ENCODE data around the gene MALAT1. TPM values are rescaled to one million over a fixed set of nuclear protein-coding genes. Genes with fewer than 3 reads are reported as not detected.
A peak's percentile ranks its signal among the peaks of the same experiment; 100 is the strongest.

Gene MALAT1
- total and polyA plus RNA-seq, 10 of the 15 experiments (the other 5 are each of a cell fraction or from before 2014, with no cell fraction given): 448 to 8,160 (median 2,019) TPM

DNA sequence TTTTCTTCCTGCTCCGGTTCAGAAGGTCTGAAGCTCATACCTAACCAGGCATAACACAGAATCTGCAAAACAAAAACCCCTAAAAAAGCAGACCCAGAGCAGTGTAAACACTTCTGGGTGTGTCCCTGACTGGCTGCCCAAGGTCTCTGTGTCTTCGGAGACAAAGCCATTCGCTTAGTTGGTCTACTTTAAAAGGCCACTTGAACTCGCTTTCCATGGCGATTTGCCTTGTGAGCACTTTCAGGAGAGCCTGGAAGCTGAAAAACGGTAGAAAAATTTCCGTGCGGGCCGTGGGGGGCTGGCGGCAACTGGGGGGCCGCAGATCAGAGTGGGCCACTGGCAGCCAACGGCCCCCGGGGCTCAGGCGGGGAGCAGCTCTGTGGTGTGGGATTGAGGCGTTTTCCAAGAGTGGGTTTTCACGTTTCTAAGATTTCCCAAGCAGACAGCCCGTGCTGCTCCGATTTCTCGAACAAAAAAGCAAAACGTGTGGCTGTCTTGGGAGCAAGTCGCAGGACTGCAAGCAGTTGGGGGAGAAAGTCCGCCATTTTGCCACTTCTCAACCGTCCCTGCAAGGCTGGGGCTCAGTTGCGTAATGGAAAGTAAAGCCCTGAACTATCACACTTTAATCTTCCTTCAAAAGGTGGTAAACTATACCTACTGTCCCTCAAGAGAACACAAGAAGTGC lies 661 bp upstream of the MALAT1 start (continued):
- TF ChIP-seq IRF4 (IDR thresholded peaks at IDR 0.05; ENCODE audit: low read depth, low read length) (no peak), RBBP5 (conservative IDR thresholded peaks at IDR 0.05) (no peak), PAX5 (IDR thresholded peaks at IDR 0.05; ENCODE audit: borderline replicate concordance, low read depth, low read length) (no peak), CBFB (IDR thresholded peaks at IDR 0.05; ENCODE audit: low read depth) (0 out of 2 replicates have a peak, but pooled peaks have one; percentile 48), CEBPB (IDR thresholded peaks at IDR 0.05; ENCODE audit: borderline replicate concordance in 1 of 2, low read depth in 2 of 2, low read length in 2 of 2) (peak in 1 of 2 experiments; percentile 85; a peak in 2 of 4 replicates), NFIC (IDR thresholded peaks at IDR 0.05; ENCODE audit: low read depth, low read length) (no peak), HCFC1 (IDR thresholded peaks at IDR 0.05; ENCODE audit: low read length) (0 out of 2 replicates have a peak, but pooled peaks have one; percentile 19), ASH2L (IDR thresholded peaks at IDR 0.05; ENCODE audit: borderline replicate concordance, low read depth) (no peak), RAD21 (IDR thresholded peaks at IDR 0.05; ENCODE audit: insufficient read depth, low read depth, low read length) (no peak)
- TF ChIP-seq, protein P1, sequence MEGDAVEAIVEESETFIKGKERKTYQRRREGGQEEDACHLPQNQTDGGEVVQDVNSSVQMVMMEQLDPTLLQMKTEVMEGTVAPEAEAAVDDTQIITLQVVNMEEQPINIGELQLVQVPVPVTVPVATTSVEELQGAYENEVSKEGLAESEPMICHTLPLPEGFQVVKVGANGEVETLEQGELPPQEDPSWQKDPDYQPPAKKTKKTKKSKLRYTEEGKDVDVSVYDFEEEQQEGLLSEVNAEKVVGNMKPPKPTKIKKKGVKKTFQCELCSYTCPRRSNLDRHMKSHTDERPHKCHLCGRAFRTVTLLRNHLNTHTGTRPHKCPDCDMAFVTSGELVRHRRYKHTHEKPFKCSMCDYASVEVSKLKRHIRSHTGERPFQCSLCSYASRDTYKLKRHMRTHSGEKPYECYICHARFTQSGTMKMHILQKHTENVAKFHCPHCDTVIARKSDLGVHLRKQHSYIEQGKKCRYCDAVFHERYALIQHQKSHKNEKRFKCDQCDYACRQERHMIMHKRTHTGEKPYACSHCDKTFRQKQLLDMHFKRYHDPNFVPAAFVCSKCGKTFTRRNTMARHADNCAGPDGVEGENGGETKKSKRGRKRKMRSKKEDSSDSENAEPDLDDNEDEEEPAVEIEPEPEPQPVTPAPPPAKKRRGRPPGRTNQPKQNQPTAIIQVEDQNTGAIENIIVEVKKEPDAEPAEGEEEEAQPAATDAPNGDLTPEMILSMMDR (IDR thresholded peaks at IDR 0.05 in 2 of 3, conservative IDR thresholded peaks at IDR 0.05 in 1 of 3; ENCODE audit: control insufficient read depth in 2 of 3, extremely low read depth in 1 of 3, insufficient read depth in 1 of 3, low read depth in 3 of 3, low read length in 3 of 3): no peak
- TF ChIP-seq, protein P2, sequence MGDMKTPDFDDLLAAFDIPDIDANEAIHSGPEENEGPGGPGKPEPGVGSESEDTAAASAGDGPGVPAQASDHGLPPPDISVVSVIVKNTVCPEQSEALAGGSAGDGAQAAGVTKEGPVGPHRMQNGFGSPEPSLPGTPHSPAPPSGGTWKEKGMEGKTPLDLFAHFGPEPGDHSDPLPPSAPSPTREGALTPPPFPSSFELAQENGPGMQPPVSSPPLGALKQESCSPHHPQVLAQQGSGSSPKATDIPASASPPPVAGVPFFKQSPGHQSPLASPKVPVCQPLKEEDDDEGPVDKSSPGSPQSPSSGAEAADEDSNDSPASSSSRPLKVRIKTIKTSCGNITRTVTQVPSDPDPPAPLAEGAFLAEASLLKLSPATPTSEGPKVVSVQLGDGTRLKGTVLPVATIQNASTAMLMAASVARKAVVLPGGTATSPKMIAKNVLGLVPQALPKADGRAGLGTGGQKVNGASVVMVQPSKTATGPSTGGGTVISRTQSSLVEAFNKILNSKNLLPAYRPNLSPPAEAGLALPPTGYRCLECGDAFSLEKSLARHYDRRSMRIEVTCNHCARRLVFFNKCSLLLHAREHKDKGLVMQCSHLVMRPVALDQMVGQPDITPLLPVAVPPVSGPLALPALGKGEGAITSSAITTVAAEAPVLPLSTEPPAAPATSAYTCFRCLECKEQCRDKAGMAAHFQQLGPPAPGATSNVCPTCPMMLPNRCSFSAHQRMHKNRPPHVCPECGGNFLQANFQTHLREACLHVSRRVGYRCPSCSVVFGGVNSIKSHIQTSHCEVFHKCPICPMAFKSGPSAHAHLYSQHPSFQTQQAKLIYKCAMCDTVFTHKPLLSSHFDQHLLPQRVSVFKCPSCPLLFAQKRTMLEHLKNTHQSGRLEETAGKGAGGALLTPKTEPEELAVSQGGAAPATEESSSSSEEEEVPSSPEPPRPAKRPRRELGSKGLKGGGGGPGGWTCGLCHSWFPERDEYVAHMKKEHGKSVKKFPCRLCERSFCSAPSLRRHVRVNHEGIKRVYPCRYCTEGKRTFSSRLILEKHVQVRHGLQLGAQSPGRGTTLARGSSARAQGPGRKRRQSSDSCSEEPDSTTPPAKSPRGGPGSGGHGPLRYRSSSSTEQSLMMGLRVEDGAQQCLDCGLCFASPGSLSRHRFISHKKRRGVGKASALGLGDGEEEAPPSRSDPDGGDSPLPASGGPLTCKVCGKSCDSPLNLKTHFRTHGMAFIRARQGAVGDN (IDR thresholded peaks at IDR 0.05): no peak; the same call in 1 of the 2 replicates
- TF ChIP-seq, protein P3, sequence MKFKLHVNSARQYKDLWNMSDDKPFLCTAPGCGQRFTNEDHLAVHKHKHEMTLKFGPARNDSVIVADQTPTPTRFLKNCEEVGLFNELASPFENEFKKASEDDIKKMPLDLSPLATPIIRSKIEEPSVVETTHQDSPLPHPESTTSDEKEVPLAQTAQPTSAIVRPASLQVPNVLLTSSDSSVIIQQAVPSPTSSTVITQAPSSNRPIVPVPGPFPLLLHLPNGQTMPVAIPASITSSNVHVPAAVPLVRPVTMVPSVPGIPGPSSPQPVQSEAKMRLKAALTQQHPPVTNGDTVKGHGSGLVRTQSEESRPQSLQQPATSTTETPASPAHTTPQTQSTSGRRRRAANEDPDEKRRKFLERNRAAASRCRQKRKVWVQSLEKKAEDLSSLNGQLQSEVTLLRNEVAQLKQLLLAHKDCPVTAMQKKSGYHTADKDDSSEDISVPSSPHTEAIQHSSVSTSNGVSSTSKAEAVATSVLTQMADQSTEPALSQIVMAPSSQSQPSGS (IDR thresholded peaks at IDR 0.05; ENCODE audit: low read length): no peak
- TF ChIP-seq, protein P4, sequence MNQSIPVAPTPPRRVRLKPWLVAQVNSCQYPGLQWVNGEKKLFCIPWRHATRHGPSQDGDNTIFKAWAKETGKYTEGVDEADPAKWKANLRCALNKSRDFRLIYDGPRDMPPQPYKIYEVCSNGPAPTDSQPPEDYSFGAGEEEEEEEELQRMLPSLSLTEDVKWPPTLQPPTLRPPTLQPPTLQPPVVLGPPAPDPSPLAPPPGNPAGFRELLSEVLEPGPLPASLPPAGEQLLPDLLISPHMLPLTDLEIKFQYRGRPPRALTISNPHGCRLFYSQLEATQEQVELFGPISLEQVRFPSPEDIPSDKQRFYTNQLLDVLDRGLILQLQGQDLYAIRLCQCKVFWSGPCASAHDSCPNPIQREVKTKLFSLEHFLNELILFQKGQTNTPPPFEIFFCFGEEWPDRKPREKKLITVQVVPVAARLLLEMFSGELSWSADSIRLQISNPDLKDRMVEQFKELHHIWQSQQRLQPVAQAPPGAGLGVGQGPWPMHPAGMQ (IDR thresholded peaks at IDR 0.05; ENCODE audit: borderline replicate concordance): no peak
- TF ChIP-seq, protein P5, sequence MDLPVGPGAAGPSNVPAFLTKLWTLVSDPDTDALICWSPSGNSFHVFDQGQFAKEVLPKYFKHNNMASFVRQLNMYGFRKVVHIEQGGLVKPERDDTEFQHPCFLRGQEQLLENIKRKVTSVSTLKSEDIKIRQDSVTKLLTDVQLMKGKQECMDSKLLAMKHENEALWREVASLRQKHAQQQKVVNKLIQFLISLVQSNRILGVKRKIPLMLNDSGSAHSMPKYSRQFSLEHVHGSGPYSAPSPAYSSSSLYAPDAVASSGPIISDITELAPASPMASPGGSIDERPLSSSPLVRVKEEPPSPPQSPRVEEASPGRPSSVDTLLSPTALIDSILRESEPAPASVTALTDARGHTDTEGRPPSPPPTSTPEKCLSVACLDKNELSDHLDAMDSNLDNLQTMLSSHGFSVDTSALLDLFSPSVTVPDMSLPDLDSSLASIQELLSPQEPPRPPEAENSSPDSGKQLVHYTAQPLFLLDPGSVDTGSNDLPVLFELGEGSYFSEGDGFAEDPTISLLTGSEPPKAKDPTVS (IDR thresholded peaks at IDR 0.05; ENCODE audit: low read depth, low read length): no peak
- TF ChIP-seq, protein P6, sequence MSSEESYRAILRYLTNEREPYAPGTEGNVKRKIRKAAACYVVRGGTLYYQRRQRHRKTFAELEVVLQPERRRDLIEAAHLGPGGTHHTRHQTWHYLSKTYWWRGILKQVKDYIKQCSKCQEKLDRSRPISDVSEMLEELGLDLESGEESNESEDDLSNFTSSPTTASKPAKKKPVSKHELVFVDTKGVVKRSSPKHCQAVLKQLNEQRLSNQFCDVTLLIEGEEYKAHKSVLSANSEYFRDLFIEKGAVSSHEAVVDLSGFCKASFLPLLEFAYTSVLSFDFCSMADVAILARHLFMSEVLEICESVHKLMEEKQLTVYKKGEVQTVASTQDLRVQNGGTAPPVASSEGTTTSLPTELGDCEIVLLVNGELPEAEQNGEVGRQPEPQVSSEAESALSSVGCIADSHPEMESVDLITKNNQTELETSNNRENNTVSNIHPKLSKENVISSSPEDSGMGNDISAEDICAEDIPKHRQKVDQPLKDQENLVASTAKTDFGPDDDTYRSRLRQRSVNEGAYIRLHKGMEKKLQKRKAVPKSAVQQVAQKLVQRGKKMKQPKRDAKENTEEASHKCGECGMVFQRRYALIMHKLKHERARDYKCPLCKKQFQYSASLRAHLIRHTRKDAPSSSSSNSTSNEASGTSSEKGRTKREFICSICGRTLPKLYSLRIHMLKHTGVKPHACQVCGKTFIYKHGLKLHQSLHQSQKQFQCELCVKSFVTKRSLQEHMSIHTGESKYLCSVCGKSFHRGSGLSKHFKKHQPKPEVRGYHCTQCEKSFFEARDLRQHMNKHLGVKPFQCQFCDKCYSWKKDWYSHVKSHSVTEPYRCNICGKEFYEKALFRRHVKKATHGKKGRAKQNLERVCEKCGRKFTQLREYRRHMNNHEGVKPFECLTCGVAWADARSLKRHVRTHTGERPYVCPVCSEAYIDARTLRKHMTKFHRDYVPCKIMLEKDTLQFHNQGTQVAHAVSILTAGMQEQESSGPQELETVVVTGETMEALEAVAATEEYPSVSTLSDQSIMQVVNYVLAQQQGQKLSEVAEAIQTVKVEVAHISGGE (CRISPR knock-in tag; IDR thresholded peaks at IDR 0.05): no peak

All from GM12878 (cell line).